ENCODE measurements around the gene TRIM7. TPM values are rescaled to one million over a fixed set of nuclear protein-coding genes. Genes with fewer than 3 reads are reported as not detected.

Gene TRIM7
- total and polyA plus RNA-seq, 9 of the 15 experiments (the other 6 are each of a cell fraction or from before 2014, with no cell fraction given) = 2.6 to 14.9 (median 8.9) TPM

- TF ChIP-seq GTF3C2 (IDR thresholded peaks at IDR 0.05; ENCODE audit: borderline replicate concordance, extremely low read depth, insufficient read length) = peak; percentile 89
- peak; percentile 63; the same call in 1 of the 2 replicates for TF ChIP-seq ATF7 (IDR thresholded peaks at IDR 0.05)
- TF ChIP-seq ZKSCAN3 (CRISPR knock-in tag; IDR thresholded peaks at IDR 0.05) = no peak
- peak; percentile 75; the same call in 1 of the 2 replicates for TF ChIP-seq STAT6 (CRISPR knock-in tag; IDR thresholded peaks at IDR 0.05)
- TF ChIP-seq ZNF717 (CRISPR knock-in tag; IDR thresholded peaks at IDR 0.05) = no peak
- peak; percentile 26; the same call in 1 of the 2 replicates for TF ChIP-seq CREB1 (IDR thresholded peaks at IDR 0.05)
- TF ChIP-seq CREB1 (CRISPR knock-in tag; IDR thresholded peaks at IDR 0.05) = peak; percentile 72
- TF ChIP-seq RAD21 (CRISPR knock-in tag; conservative IDR thresholded peaks at IDR 0.05 in 1 of 2, IDR thresholded peaks at IDR 0.05 in 1 of 2) = peak in 1 of 2 experiments; percentile 5; a peak in 1 of 4 replicates
- peak in 1 of 2 experiments; percentile 59; a peak in 3 of 4 replicates for TF ChIP-seq MAZ (CRISPR knock-in tag; conservative IDR thresholded peaks at IDR 0.05 in 1 of 2, IDR thresholded peaks at IDR 0.05 in 1 of 2)
- no peak for TF ChIP-seq CEBPG (CRISPR knock-in tag; IDR thresholded peaks at IDR 0.05)
- TF ChIP-seq CEBPG (tag; conservative IDR thresholded peaks at IDR 0.05 in 1 of 2, IDR thresholded peaks at IDR 0.05 in 1 of 2) = peak in 1 of 2 experiments; percentile 35; a peak in 2 of 4 replicates
- TF ChIP-seq MXI1 (IDR thresholded peaks at IDR 0.05; ENCODE audit: low read depth, low read length) = peak; percentile 49; the same call in 1 of the 2 replicates
- TF ChIP-seq XRCC5 (IDR thresholded peaks at IDR 0.05; ENCODE audit: low read depth, low read length) = peak; percentile 24
- TF ChIP-seq BRD4 (IDR thresholded peaks at IDR 0.05) = peak; percentile 97
- peak; percentile 56; the same call in 1 of the 2 replicates for TF ChIP-seq ZNF511 (CRISPR knock-in tag; IDR thresholded peaks at IDR 0.05)
- no peak for TF ChIP-seq ZNF586 (CRISPR knock-in tag; conservative IDR thresholded peaks at IDR 0.05)
- peak; percentile 86 to 89; a peak in 2 of 4 replicates for TF ChIP-seq UBTF (IDR thresholded peaks at IDR 0.05; ENCODE audit: borderline replicate concordance in 1 of 2, low read depth in 2 of 2, low read length in 2 of 2)
- TF ChIP-seq MYNN (IDR thresholded peaks at IDR 0.05) = peak; percentile 97
- TF ChIP-seq MYNN (CRISPR knock-in tag; IDR thresholded peaks at IDR 0.05) = no peak
Measured at GRCh38 chr5:181221792-181222629, 17.0 kb upstream of the TRIM7 start (continued).
